Measurements from ENCODE around the gene INPP4B. TPM values are rescaled to one million over a fixed set of nuclear protein-coding genes. Genes with fewer than 3 reads are reported as not detected.

Gene INPP4B
- total and polyA plus RNA-seq, 3 donors from 2014 or later = 23.2 to 64.5 (median 55.2) TPM

DNA sequence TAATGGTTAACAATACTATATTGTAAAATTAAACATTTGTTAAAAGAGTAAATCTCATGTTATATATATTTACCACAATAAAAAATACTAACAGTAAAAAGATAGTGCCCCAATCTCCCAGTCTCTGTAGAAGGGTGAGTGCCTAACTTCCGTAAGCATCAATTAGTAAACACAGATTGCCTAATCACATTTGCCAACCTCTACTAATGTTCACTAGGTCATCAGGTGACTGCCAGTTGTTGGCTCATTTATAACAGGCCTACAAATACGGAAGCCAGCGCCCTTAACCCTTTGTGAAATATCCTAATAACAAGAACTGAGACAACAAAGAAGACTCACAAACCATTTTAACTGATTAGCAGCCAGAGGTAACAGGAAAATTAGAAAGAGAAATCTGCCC, 345.1 kb downstream of the INPP4B start:
- no peak for TF ChIP-seq POLR2A (IDR thresholded peaks at IDR 0.05)
- TF ChIP-seq, protein P1, sequence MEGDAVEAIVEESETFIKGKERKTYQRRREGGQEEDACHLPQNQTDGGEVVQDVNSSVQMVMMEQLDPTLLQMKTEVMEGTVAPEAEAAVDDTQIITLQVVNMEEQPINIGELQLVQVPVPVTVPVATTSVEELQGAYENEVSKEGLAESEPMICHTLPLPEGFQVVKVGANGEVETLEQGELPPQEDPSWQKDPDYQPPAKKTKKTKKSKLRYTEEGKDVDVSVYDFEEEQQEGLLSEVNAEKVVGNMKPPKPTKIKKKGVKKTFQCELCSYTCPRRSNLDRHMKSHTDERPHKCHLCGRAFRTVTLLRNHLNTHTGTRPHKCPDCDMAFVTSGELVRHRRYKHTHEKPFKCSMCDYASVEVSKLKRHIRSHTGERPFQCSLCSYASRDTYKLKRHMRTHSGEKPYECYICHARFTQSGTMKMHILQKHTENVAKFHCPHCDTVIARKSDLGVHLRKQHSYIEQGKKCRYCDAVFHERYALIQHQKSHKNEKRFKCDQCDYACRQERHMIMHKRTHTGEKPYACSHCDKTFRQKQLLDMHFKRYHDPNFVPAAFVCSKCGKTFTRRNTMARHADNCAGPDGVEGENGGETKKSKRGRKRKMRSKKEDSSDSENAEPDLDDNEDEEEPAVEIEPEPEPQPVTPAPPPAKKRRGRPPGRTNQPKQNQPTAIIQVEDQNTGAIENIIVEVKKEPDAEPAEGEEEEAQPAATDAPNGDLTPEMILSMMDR (IDR thresholded peaks at IDR 0.05) = no peak
- no peak overlapping the region for H3K4me3 ChIP-seq
- H3K9me3 ChIP-seq = no peaks in the 10 kb centered on the region
- H3K27me3 ChIP-seq = no peaks in the 10 kb centered on the region
- H3K36me3 ChIP-seq (ENCODE audit: low read depth, missing control alignments) = no peaks in the 10 kb centered on the region
- no peak overlapping the region for H3K27ac ChIP-seq
- WGBS, 2 donors = 87 to 88% methylated on average over 3 of the region's 3 CpGs
- DNase-seq = no peak
- intact Hi-C loops (cut with DNase I; ENCODE audit: low total_unique reads) = no loop called here
- H3K4me1 ChIP-seq = no peaks in the 10 kb centered on the region

DNA sequence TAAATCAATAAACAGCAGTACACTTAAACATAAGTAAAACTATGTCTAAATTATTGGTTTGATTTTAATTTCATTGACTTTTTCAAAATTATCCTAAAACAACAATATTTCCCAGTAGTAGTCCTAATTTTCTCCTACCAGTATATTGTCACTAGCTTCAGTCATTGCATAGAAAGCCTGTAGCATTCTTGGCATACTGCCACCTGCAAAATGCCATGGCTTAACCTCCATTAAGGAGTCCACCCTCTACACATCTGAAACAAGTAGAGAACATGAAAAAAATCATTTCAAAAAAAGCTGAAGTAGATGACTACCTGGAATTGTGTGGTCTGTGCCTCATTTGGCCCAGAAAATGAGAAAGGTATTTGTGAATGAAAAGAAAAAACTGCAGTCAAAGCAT, 348.5 kb downstream of the INPP4B start:
- TF ChIP-seq, protein P1 (IDR thresholded peaks at IDR 0.05) = no peak
- TF ChIP-seq POLR2A (IDR thresholded peaks at IDR 0.05) = no peak
- no peak overlapping the region for H3K4me3 ChIP-seq
- intact Hi-C loops (cut with DNase I; ENCODE audit: low total_unique reads) = no loop called here
- no peaks in the 10 kb centered on the region for H3K36me3 ChIP-seq (ENCODE audit: low read depth, missing control alignments)
- no peak overlapping the region for H3K27ac ChIP-seq
- no peak for DNase-seq
- H3K9me3 ChIP-seq = no peaks in the 10 kb centered on the region
- no peaks in the 10 kb centered on the region for H3K4me1 ChIP-seq
- H3K27me3 ChIP-seq = no peaks in the 10 kb centered on the region

DNA sequence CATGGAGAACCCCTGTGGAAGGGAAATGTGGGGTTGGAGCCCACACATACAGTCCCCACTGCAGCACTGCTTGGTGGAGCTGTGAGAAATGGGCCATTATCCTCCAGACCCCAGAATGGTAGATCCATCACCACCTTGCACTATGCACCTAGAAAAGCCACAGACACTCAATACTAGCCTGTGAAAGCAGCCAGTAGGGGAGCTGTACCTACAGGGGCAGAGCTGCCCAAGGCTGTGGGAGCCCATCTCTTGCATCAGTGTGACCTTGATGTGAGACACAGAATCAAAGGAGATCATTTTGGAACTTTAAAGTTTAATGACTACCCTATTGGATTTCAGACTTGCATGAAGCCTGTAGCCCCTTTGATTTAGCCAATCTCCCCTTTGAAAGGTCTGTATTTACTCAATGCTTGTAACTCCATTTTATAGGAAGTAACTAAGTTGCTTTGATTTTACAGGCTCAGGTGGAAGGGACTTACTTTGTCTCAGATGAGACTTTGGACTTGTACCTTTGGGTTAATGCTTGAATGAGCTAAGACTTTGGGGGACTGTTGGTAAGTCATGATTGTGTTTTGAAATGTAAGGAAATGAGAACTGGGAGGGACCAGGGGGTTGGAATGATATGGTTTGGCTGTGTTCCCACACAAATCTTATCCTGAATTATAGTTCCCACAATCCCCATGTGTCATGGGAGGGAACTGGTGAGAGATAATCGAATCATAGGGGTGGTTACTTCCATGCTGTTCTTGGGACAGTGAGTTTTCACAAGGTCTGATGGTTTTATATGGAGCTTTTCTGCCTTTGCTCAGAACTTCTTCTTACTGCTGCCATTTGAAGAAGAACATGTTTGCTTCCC, 352.6 kb downstream of the INPP4B start:
- Histone ChIP-seq H3K4me3 (no peak overlapping the region), H3K27ac (no peak overlapping the region), H3K27me3 (no peaks in the 10 kb centered on the region), H3K36me3 (ENCODE audit: low read depth, missing control alignments) (no peaks in the 10 kb centered on the region), H3K9me3 (no peaks in the 10 kb centered on the region), H3K4me1 (no peaks in the 10 kb centered on the region)
- DNase-seq = no peak
- 64 to 89% methylated on average over 1 of the region's 1 CpG for WGBS, 2 donors
- intact Hi-C loops (cut with DNase I; ENCODE audit: low total_unique reads) = no loop called here
- TF ChIP-seq, protein P1 (IDR thresholded peaks at IDR 0.05) = no peak
- TF ChIP-seq POLR2A (IDR thresholded peaks at IDR 0.05) = no peak

DNA sequence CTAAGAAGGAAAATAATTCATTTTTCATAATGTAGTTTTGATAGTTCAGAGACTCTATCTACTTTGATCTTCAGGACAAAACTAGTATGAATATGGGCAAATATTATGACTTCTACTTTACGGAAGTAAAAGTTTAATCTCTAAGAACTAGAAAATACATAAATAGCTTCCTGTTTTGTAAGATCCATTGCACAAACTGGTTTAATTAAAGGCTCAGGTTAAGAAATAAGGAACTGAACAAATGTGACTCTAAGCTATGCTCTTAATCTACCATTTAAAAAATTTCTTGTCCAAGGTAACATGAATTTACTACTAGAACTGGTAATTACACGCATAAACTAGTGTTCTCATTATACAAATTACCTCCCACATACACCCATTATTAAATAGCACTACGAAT, 360.6 kb downstream of the INPP4B start:
- H3K4me1 ChIP-seq = no peaks in the 10 kb centered on the region
- H3K9me3 ChIP-seq = no peaks in the 10 kb centered on the region
- no peak overlapping the region for H3K4me3 ChIP-seq
- no peak for DNase-seq
- no peak overlapping the region for H3K27ac ChIP-seq
- intact Hi-C loops (cut with DNase I; ENCODE audit: low total_unique reads) = no loop called here
- H3K36me3 ChIP-seq (ENCODE audit: low read depth, missing control alignments) = no peaks in the 10 kb centered on the region
- no peak for TF ChIP-seq POLR2A (IDR thresholded peaks at IDR 0.05)
- TF ChIP-seq, protein P1 (IDR thresholded peaks at IDR 0.05) = no peak
- no peaks in the 10 kb centered on the region for H3K27me3 ChIP-seq
- WGBS, 2 donors = 81 to 84% methylated on average over 3 of the region's 3 CpGs

DNA sequence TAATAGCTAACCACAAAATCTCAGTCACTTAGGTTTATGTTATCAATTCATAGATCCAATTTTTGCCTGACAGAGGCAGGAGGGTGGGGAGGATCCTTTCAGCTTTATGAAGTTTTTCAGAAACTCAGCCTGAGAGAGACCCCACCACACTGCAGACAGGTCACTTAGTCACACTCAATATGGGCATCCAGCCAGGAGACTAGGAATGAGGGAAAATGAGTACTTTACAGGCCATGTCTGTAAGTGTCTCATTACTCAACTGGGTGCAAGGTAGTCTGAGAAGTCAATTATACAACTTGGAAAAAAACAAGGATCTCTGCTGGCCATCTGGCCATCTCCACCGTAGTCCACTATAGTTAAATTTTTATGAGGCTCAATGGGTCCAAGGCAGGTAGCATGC, 365.9 kb downstream of the INPP4B start:
- Histone ChIP-seq H3K36me3 (ENCODE audit: low read depth, missing control alignments) (no peaks in the 10 kb centered on the region), H3K27ac (no peak overlapping the region), H3K27me3 (no peaks in the 10 kb centered on the region), H3K4me1 (no peaks in the 10 kb centered on the region), H3K9me3 (no peaks in the 10 kb centered on the region), H3K4me3 (no peak overlapping the region)
- intact Hi-C loops (cut with DNase I; ENCODE audit: low total_unique reads) = no loop called here
- 90 to 93% methylated on average over 1 of the region's 1 CpG for WGBS, 2 donors
- no peak for DNase-seq
- no peak for TF ChIP-seq POLR2A (IDR thresholded peaks at IDR 0.05)
- TF ChIP-seq, protein P1 (IDR thresholded peaks at IDR 0.05) = no peak

Data from testis (tissue), 3 donors.